ENCODE data around the gene RBM4B.

Gene RBM4B

GRCh38 chr11:66721939-66722338 lies 44.3 kb upstream of the RBM4B start:
- CTCF ChIA-PET: no interaction called here
- POLR2A ChIA-PET: no interaction called here

GRCh38 chr11:66720899-66721470 lies 43.3 kb upstream of the RBM4B start:
- ChIA-PET CTCF (no interaction called here), POLR2A (interaction anchor here (0.5 kb wide), 1 partner anchor 22 kb away, joined by 3 read pairs; no protein-coding TSS in a partner anchor)

More at GRCh38 chr11:66721939-66722338, 44.3 kb upstream of the RBM4B start:
- DNase-seq (ENCODE audit: extremely low spot score): no peak
- no peak for TF ChIP-seq CTCF (IDR thresholded peaks at IDR 0.05; ENCODE audit: control extremely low read depth, extremely low read depth, low read depth, missing control alignments)

GRCh38 chr11:66720223-66720898 lies 42.7 kb upstream of the RBM4B start:
- ChIA-PET CTCF (no interaction called here), POLR2A (interaction anchor here (0.5 to 0.6 kb wide), 2 partner anchors 15 to 22 kb away, joined by 3 to 4 read pairs; no protein-coding TSS in a partner anchor)
- no peak for DNase-seq (ENCODE audit: extremely low spot score)
- TF ChIP-seq CTCF (IDR thresholded peaks at IDR 0.05; ENCODE audit: control extremely low read depth, extremely low read depth, low read depth, missing control alignments): no peak

More at GRCh38 chr11:66720899-66721470, 43.3 kb upstream of the RBM4B start:
- TF ChIP-seq CTCF (IDR thresholded peaks at IDR 0.05; ENCODE audit: control extremely low read depth, extremely low read depth, low read depth, missing control alignments): no peak
- no peak for DNase-seq (ENCODE audit: extremely low spot score)

GRCh38 chr11:66719111-66719872 lies 41.6 kb upstream of the RBM4B start:
- POLR2A ChIA-PET: interaction anchor here (0.5 to 0.6 kb wide), 2 partner anchors 16 to 1052 kb away, joined by 3 to 4 read pairs; no protein-coding TSS in a partner anchor
- no peak for TF ChIP-seq CTCF (IDR thresholded peaks at IDR 0.05; ENCODE audit: control extremely low read depth, extremely low read depth, low read depth, missing control alignments)
- no peak for DNase-seq (ENCODE audit: extremely low spot score)
- CTCF ChIA-PET: no interaction called here

- ChIA-PET POLR2A (no interaction called here), CTCF (no interaction called here)
- no peak for DNase-seq (ENCODE audit: extremely low spot score)
- TF ChIP-seq CTCF (IDR thresholded peaks at IDR 0.05; ENCODE audit: control extremely low read depth, extremely low read depth, low read depth, missing control alignments): no peak
Observed at GRCh38 chr11:66718320-66718971, 40.8 kb upstream of the RBM4B start.

- DNase-seq (ENCODE audit: extremely low spot score): no peak
- CTCF ChIA-PET: no interaction called here
- POLR2A ChIA-PET: no interaction called here
- TF ChIP-seq CTCF (IDR thresholded peaks at IDR 0.05; ENCODE audit: control extremely low read depth, extremely low read depth, low read depth, missing control alignments): no peak
Observed at GRCh38 chr11:66717925-66718319, 40.2 kb upstream of the RBM4B start.

All from GM10248 (cell line).